GM12892 (cell line): ENCODE measurements around the gene CRYBG2.

Experiments used
- POLR2A ChIP-seq: IDR thresholded peaks from 2 replicates; pipeline ENCODE4 v1.6.1; 2011; ENCODE audit warnings: low read depth, low read length, control low read depth
- POLR2AphosphoS5 ChIP-seq: IDR thresholded peaks from 2 replicates; pipeline ENCODE4 v1.6.1; 2011; ENCODE audit warnings: low read depth, low read length, control low read depth

DNA sequence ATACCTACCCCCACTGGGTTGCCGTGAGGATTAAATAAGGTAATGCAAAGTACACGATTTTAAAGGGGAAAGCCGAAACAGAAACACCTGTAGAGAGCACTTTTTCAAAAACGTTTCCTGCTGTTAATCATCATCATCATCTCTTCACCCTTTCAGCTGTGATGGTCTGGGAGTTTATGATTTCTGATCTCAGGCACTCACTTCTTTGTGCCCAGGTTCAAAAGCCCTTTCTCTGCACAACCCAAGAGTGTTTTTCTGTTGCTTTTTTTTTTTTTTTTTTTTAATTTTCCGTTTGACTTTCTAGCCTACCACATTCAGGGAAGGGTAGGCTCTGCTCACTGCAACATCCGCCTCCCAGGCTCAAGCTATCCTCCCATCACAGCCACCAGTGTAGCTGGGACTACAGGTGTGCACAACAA is 46.6 kb downstream of the CRYBG2 start:
- TF ChIP-seq POLR2AphosphoS5: no peak
- TF ChIP-seq POLR2A: no peak
